HepG2 (cell line): ENCODE measurements around the gene OR2B2. TPM values are rescaled to one million over a fixed set of nuclear protein-coding genes. Genes with fewer than 3 reads are reported as not detected.

Experiments used
- CENPT ChIP-seq: sonication (generic); formaldehyde crosslinking; IDR thresholded peaks from 2 replicates; pipeline ENCODE4 v1.8.0; 2022; ENCODE audit warnings: low read depth, mild to moderate bottlenecking, moderate library complexity, missing genetic modification reagents
- HMGA1 ChIP-seq: sonication (generic); formaldehyde crosslinking; conservative IDR thresholded peaks from 2 replicates; pipeline ENCODE4 v1.4.0; 2020; ENCODE audit warnings: missing genetic modification reagents
- KLF15 ChIP-seq: sonication (generic); formaldehyde crosslinking; IDR thresholded peaks from 2 replicates; pipeline ENCODE4 v1.8.1; 2023; ENCODE audit warnings: borderline replicate concordance, mild to moderate bottlenecking, inconsistent platforms, missing genetic modification reagents, mixed read lengths
- KMT2B ChIP-seq: IDR thresholded peaks from 2 replicates; pipeline ENCODE4 v1.6.1; 2016; ENCODE audit warnings: missing genetic modification reagents, missing compliant biosample characterization
- MEF2D ChIP-seq: sonication (generic); formaldehyde crosslinking; IDR thresholded peaks from 2 replicates; pipeline ENCODE4 v1.5.1; 2020; ENCODE audit warnings: mild to moderate bottlenecking, missing genetic modification reagents
- PRPF4 ChIP-seq: fragments of 200-400 bp; formaldehyde crosslinking; IDR thresholded peaks from 2 replicates; pipeline ENCODE4 v1.6.1; 2016; ENCODE audit warnings: low read length, low read depth; ENCODE audit not compliant: poor library complexity, severe bottlenecking
- RFXANK ChIP-seq: IDR thresholded peaks from 2 replicates; pipeline ENCODE4 v1.6.1; 2016
- SPEN ChIP-seq: sonication (generic); formaldehyde crosslinking; IDR thresholded peaks from 2 replicates; pipeline ENCODE4 v1.5.1; 2020; ENCODE audit warnings: low read depth, mild to moderate bottlenecking, missing genetic modification reagents
- TEAD3 ChIP-seq: optimal IDR thresholded peaks from 2 replicates; pipeline ENCODE3; 2016; ENCODE audit warnings: borderline replicate concordance
- ZC3H13 ChIP-seq: sonication (generic); formaldehyde crosslinking; IDR thresholded peaks from 2 replicates; pipeline ENCODE4 v1.8.1; 2023; ENCODE audit warnings: mild to moderate bottlenecking, missing genetic modification reagents, moderate library complexity
- ZFYVE20 ChIP-seq: sonication (generic); formaldehyde crosslinking; IDR thresholded peaks from 2 replicates; pipeline ENCODE4 v1.8.0; 2023; ENCODE audit warnings: low read depth, mild to moderate bottlenecking, moderate library complexity, missing genetic modification reagents, borderline replicate concordance
- ZKSCAN8 ChIP-seq: IDR thresholded peaks from 2 replicates; pipeline ENCODE4 v1.6.1; 2016; ENCODE audit warnings: borderline replicate concordance, missing genetic modification reagents, missing compliant biosample characterization
- ZNF143 ChIP-seq: sonication (generic); formaldehyde crosslinking; IDR thresholded peaks from 2 replicates; pipeline ENCODE4 v1.4.0; 2020; ENCODE audit warnings: missing genetic modification reagents
- ZNF496 ChIP-seq: sonication (generic); formaldehyde crosslinking; IDR thresholded peaks from 2 replicates; pipeline ENCODE4 v1.8.1; 2023; ENCODE audit warnings: mild to moderate bottlenecking, moderate library complexity, missing genetic modification reagents; ENCODE audit not compliant: insufficient replicate concordance
- ZNF607 ChIP-seq: sonication (generic); formaldehyde crosslinking; IDR thresholded peaks from 2 replicates; pipeline ENCODE4 v1.5.1; 2020; ENCODE audit warnings: missing genetic modification reagents, mild to moderate bottlenecking, borderline replicate concordance
- ZNF644 ChIP-seq: IDR thresholded peaks from 2 replicates; pipeline ENCODE4 v1.6.1; 2016; ENCODE audit warnings: low read depth
- ZNF737 ChIP-seq: sonication (generic); formaldehyde crosslinking; IDR thresholded peaks from 2 replicates; pipeline ENCODE4 v1.5.0; 2020; ENCODE audit warnings: missing genetic modification reagents, mild to moderate bottlenecking, borderline replicate concordance
- polyA plus RNA-seq, 8 experiments: library from polyadenylated mRNA; depleted of rRNA in 3 of 8; stranded (reverse) in 7 of 8; unstranded in 1 of 8; fragments of >200 nt; fragmentation: Illumina TruSeq in 4 of 8; extraction: Trizol in 4 of 8; gene quantifications; 2 replicates each; pipeline versions ENCODE4 v1.2.1 to v1.2.3, GENCODE V29; 2011 to 2016; ENCODE audit warnings: low read depth in 4 of 8, missing spikeins in 1 of 8, mixed read lengths in 1 of 8; ENCODE audit not compliant: insufficient read depth in 1 of 8
- total RNA-seq, 5 experiments: library from RNA; depleted of rRNA; stranded (reverse); fragments of >200 nt; fragmentation: Illumina TruSeq; extraction: Trizol; gene quantifications; 2 replicates each; pipeline ENCODE4 v1.2.3, GENCODE V29; 2016; ENCODE audit warnings: low read depth in 1 of 5
- TF ChIP-seq, protein P1 (sequence below): sonication (generic); formaldehyde crosslinking; IDR thresholded peaks from 2 replicates; pipeline ENCODE4 v1.4.0; 2020; ENCODE audit warnings: missing genetic modification reagents
- TF ChIP-seq, protein P2 (sequence below): IDR thresholded peaks from 2 replicates; pipeline ENCODE4 v1.6.1; 2016; ENCODE audit warnings: low read depth, borderline replicate concordance
- TF ChIP-seq, protein P3 (sequence below): sonication (generic); formaldehyde crosslinking; IDR thresholded peaks from 2 replicates; pipeline ENCODE4 v1.8.0; 2022; ENCODE audit warnings: mild to moderate bottlenecking, missing genetic modification reagents
- TF ChIP-seq, protein P4 (sequence below): sonication (generic); formaldehyde crosslinking; IDR thresholded peaks from 2 replicates; pipeline ENCODE4 v1.5.1; 2020; ENCODE audit warnings: mild to moderate bottlenecking, missing genetic modification reagents

Gene OR2B2
- total and polyA plus RNA-seq, 2 of the 13 experiments (the other 11 are each of a cell fraction or from before 2014, with no cell fraction given): not detected

DNA sequence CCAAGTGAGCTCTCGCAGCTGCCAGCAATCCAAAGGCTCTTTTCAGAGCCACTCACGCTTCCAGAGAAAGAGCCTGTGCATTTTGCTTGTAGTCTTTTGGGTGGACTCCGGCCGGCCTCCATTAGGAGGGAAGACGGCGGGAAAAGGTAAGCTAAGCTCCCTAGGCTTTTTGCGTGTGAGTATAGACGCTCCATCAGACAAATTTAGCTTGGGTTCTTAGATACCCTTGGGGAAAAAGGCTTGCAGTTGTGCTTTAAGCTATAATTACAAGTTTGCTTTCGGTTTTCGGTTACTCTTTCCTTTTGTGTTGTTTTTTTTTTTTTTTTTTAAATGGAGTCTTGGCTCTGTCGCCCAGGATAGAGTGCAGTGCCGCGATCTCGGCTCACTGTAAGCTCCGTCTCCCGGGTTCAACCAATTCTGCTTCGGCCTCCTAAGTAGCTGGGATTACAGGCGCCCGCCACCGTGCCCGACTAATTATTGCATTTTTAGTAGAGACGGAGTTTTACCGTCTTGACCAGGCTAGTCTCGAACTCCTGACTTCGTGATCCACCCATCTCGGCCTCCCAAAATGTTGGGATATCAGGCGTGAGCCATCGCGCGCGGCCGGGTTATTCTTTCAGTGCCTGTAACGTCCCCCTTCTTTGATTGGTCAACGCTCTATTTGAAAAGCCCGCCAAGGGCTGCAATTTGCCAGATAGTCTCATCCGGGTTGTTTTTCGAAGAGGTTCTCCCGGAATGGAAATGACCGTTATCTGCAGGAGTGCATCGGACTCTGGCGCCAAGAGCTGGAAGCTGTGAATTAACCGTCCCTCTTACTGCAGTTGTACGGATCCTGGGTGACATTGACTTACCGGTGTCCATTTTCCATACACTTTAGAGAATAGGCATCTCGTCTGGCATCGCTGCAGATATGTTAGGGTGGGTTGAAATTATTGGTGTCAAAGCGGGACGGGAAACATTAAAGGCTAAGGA lies 18.1 kb downstream of the OR2B2 start (continued):
- TF ChIP-seq, protein P1, sequence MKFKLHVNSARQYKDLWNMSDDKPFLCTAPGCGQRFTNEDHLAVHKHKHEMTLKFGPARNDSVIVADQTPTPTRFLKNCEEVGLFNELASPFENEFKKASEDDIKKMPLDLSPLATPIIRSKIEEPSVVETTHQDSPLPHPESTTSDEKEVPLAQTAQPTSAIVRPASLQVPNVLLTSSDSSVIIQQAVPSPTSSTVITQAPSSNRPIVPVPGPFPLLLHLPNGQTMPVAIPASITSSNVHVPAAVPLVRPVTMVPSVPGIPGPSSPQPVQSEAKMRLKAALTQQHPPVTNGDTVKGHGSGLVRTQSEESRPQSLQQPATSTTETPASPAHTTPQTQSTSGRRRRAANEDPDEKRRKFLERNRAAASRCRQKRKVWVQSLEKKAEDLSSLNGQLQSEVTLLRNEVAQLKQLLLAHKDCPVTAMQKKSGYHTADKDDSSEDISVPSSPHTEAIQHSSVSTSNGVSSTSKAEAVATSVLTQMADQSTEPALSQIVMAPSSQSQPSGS (CRISPR knock-in tag): no peak; the same call in 1 of the 2 replicates
- peak; percentile 52; the same call in 1 of the 2 replicates for TF ChIP-seq ZKSCAN8 (CRISPR knock-in tag)
- no peak for TF ChIP-seq ZNF496 (CRISPR knock-in tag)
- TF ChIP-seq ZNF607 (CRISPR knock-in tag): no peak
- TF ChIP-seq KLF15: no peak
- no peak for TF ChIP-seq RFXANK (CRISPR knock-in tag)
- TF ChIP-seq HMGA1 (CRISPR knock-in tag): no peak
- no peak for TF ChIP-seq ZNF737 (CRISPR knock-in tag)
- TF ChIP-seq PRPF4: no peak
- no peak for TF ChIP-seq ZFYVE20 (CRISPR knock-in tag)
- no peak for TF ChIP-seq MEF2D (CRISPR knock-in tag)
- no peak for TF ChIP-seq CENPT (CRISPR knock-in tag)
- 0 out of 2 replicates have a peak, but pooled peaks have one; percentile 54 for TF ChIP-seq KMT2B
- TF ChIP-seq, protein P2, sequence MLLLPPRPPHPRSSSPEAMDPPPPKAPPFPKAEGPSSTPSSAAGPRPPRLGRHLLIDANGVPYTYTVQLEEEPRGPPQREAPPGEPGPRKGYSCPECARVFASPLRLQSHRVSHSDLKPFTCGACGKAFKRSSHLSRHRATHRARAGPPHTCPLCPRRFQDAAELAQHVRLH (CRISPR knock-in tag): peak; percentile 76; the same call in 1 of the 2 replicates
- TF ChIP-seq, protein P3, sequence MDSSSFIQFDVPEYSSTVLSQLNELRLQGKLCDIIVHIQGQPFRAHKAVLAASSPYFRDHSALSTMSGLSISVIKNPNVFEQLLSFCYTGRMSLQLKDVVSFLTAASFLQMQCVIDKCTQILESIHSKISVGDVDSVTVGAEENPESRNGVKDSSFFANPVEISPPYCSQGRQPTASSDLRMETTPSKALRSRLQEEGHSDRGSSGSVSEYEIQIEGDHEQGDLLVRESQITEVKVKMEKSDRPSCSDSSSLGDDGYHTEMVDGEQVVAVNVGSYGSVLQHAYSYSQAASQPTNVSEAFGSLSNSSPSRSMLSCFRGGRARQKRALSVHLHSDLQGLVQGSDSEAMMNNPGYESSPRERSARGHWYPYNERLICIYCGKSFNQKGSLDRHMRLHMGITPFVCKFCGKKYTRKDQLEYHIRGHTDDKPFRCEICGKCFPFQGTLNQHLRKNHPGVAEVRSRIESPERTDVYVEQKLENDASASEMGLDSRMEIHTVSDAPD (CRISPR knock-in tag): no peak; the same call in 1 of the 2 replicates
- peak; percentile 12 for TF ChIP-seq SPEN (CRISPR knock-in tag)
- TF ChIP-seq ZNF143 (CRISPR knock-in tag): 0 out of 2 replicates have a peak, but pooled peaks have one; percentile 28
- peak; percentile 59; the same call in 1 of the 2 replicates for TF ChIP-seq ZNF644 (CRISPR knock-in tag)
- TF ChIP-seq, protein P4, sequence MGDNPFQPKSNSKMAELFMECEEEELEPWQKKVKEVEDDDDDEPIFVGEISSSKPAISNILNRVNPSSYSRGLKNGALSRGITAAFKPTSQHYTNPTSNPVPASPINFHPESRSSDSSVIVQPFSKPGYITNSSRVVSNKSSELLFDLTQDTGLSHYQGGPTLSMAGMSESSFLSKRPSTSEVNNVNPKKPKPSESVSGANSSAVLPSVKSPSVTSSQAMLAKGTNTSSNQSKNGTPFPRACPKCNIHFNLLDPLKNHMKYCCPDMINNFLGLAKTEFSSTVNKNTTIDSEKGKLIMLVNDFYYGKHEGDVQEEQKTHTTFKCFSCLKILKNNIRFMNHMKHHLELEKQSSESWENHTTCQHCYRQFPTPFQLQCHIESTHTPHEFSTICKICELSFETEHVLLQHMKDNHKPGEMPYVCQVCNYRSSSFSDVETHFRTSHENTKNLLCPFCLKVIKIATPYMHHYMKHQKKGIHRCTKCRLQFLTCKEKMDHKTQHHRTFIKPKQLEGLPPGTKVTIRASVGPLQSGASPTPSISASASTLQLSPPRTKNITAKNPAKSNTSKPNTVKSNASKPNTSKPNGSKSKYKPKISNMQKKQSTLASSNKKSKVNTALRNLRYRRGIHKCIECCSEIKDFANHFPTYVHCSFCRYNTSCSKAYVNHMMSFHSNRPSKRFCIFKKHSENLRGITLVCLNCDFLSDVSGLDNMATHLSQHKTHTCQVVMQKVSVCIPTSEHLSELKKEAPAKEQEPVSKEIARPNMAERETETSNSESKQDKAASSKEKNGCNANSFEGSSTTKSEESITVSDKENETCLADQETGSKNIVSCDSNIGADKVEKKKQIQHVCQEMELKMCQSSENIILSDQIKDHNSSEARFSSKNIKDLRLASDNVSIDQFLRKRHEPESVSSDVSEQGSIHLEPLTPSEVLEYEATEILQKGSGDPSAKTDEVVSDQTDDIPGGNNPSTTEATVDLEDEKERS (CRISPR knock-in tag): no peak
- peak; percentile 68; the same call in 1 of the 2 replicates for TF ChIP-seq ZC3H13
- peak; percentile 64 for TF ChIP-seq TEAD3 (CRISPR knock-in tag)
